HL-60/S4 (cell line): ENCODE results near the gene CLNK.

Experiments
- in situ Hi-C: fragments of 300-500 bp; cut with MboI; formaldehyde crosslinking; loops from 2 replicates; pipeline ENCODE4 v1.14.3; 2022; ENCODE audit warnings: low sequenced_read_pairs

Gene CLNK, protein sequence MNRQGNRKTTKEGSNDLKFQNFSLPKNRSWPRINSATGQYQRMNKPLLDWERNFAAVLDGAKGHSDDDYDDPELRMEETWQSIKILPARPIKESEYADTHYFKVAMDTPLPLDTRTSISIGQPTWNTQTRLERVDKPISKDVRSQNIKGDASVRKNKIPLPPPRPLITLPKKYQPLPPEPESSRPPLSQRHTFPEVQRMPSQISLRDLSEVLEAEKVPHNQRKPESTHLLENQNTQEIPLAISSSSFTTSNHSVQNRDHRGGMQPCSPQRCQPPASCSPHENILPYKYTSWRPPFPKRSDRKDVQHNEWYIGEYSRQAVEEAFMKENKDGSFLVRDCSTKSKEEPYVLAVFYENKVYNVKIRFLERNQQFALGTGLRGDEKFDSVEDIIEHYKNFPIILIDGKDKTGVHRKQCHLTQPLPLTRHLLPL

DNA sequence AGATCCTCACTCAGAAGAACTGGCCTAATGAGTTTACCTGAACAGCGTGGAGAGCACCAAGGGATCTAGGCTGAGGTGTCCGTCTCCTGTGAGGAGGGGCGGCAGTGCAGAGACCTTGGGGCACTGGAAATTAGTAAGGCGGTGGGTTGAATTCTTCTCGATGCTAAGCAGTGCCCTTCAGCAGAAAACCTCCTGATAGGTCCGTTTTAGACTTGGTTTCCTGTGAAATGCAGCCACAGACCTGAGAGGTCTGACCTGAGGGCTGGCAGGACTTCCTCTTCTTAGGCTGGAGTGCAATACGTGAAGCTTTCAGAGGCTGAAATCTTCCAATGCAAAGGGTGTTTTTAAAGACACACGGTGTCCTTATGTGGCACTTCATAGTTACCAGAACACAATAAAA, at the start of gene CLNK:
Gene CLNK, minus strand, starts transcription at position 138 of the 400 bp plus-strand sequence. CDS start 16,899 bp downstream, outside the sequence.
- in situ Hi-C loops = no loop called here

- in situ Hi-C loops = no loop called here
These were observed 49.0 kb upstream of the CLNK start for GRCh38 chr4:10733481-10734062.

GRCh38 chr4:10732914-10733415, 48.4 kb upstream of the CLNK start:
- in situ Hi-C loops = no loop called here

GRCh38 chr4:10732235-10732913, 47.8 kb upstream of the CLNK start:
- in situ Hi-C loops = no loop called here

DNA sequence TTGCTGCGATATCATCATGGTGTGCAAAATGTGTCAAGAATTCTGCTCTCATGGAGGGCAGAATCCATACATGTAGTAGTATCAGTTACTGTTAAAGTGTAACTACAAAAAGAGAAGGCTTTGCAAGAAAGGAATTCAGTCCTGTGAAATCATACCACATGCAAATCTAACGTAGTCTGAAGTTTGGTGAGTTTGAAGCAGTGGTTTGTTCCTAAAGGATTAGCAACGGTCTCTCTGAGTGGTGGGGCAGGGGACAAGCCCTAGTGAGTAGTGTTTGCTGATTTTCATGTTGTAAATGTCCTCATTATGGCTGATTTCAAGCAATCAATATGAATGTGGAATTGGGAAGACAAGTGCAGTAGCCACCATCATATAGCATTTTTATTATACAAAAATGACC, 47.1 kb upstream of the CLNK start:
- in situ Hi-C loops = no loop called here

DNA sequence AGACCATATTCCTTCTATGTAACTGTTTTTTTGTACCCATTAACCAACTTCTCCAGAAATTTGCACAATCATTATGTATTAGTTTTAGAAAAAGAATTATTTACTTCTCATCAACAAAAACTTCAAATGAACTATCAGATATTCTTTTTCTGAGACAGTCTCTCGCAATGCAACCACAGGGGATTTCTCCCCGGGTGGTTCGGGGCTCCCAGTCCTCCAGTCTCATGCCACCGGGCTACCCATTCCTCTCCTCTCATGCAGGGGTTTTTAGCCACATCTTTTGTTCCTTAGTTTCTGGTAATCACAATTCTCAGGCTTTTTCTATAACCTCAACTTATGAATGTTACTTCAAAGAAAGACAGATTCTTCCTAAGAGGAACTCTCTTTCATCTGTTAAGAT, 46.6 kb upstream of the CLNK start:
- in situ Hi-C loops = no loop called here

GRCh38 chr4:10730590-10730989, 46.0 kb upstream of the CLNK start:
- in situ Hi-C loops = no loop called here

DNA sequence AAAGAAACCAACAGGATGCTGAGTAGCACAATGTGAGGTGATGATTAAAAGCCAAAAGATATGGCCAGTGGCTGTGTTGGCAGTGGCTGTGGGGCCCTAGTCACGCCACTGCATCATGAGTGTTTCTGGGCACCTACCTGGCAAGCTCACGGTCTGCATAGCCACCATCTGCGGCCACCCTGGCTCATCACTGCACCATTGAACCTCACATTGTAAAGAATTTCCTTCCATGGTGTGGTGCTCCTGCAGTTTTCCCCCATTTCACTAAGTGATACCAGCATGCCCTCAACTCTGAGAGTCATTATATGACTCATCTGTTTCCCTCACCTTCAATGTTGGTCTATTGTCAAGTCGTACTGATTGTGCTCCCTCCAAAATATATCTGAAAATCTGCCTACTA, 45.5 kb upstream of the CLNK start:
- in situ Hi-C loops = no loop called here

DNA sequence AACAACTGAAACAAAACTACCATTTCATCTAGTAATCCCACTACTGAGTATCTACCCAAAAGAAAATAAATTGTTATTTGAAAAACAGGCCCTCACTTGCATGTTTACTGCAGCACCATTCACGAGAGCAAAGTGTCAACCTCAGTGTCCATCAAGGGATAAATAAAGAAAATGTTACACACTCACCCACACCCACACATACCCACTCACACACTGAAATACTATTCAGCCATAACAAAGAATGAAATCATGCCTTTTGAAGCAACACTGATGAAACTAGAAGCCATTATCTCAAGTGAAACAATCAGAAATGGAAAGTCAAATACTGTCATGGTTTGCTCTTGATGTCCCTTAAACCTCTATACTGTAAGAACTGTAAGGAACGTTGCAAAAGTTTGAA, 44.8 kb upstream of the CLNK start:
- in situ Hi-C loops = no loop called here

- in situ Hi-C loops = no loop called here
These were observed 43.4 kb upstream of the CLNK start for GRCh38 chr4:10728016-10728415.

DNA sequence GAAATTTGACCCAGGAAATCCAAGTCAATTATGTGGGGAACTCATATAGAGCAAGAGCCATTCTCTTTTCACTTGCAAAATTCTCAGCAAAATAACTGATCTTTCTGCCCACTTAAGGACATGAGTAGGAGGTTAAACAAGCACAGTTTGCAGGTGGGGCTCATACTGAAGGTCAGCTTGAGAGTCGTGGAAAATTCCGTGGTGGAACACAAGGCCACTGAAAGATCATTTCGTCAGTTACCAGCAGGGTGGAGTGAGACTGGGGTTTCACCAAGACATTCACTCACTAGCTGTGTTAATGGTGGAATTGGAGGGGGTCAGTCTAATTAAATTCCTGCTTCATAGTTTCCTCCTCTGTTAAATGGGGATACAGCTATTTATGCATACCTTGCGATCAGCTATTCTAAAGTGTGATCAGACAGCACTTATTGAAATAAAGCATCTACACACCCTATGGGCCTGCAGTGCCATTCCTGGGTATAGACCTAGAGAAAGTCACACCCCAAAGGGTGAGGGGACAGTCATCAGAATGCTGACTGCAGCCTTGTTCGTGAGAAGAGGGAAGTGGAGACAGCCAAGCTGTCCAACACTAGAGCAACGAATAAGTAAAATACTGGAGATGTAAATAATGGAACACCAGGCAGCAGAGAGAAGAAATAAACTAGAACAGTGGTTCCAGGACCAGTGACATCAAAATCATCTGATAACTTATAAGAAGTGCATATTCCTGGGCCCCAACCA, 42.7 kb upstream of the CLNK start:
- in situ Hi-C loops = no loop called here

DNA sequence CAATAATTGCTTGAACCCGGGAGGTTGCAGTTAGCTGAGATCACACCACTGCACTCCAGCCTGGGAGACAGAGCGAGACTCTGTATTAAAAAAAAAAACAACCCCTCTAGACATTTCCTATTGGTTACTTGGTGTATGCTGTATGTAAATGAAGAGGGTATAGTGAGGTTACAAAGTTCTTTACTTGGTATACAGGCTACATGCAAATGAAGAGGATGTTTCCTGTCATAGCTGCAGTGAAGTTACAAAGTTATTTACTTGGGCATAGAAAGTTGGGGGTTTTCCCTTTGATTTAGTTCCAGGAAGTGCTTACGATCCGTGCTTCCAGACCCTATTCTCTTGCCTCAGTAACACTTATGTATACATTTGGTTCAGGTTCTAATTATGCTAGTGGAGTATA, 38.4 kb upstream of the CLNK start:
- in situ Hi-C loops = no loop called here

GRCh38 chr4:10721616-10722015, 37.0 kb upstream of the CLNK start:
- in situ Hi-C loops = no loop called here

GRCh38 chr4:10716163-10716562, 31.6 kb upstream of the CLNK start:
- in situ Hi-C loops = no loop called here

GRCh38 chr4:10715696-10716095, 31.1 kb upstream of the CLNK start:
- in situ Hi-C loops = no loop called here

DNA sequence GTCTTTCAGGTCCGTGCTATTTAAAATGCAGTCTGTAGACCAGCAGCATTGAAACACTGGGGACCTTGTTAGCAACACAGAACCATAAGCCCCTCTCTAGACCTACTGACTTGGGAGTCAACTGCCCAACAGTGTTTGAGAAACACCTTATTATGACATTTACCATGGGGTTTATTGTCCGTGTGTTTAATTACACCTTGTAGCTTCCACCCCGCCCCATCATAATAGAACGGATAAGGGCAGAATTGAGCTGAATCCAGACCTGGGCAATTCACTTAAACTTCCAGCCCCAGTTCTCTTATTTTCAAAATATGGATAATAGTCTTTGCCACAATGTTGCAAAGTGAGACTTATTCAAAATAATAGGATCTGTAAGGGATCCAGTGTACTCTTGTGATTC, 30.6 kb upstream of the CLNK start:
- in situ Hi-C loops = no loop called here

DNA sequence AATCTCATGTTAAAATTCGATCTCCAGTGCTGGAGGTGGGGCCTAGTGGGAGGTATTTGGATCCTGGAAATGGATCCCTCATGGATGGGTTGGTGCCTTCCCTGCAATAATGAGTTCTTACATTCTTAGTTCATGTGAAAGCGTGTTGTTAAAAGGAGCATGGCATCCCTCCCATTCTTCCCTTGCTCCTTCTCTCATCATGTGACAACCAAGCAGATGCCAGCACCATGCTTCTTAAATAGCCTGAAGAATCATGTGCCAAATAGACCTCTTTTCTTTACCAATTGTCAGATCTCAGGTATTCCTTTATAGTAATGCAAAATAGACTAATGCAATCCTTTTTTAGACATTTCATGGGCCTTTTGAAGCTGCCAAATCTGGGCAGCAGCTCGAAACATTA, 29.0 kb upstream of the CLNK start:
- in situ Hi-C loops = no loop called here

DNA sequence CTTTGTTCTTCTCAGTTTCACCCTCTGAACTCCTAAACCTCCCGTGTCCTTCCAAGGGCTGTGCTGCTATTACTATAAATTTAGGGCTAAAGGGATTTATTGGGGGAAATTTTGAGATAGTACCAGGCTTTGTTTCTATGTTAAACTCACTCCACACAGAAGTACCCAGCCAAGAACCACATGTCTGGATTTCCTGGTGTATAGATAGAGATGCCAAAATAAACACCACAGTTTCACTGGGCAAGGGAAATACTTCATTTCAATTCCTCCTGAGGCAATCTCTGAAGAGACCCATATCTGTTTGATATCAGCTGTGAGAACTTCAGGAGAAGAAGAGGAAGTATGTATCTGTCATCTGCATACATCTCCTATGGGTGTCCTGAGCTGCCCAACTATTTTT, 21.7 kb upstream of the CLNK start:
- in situ Hi-C loops = no loop called here

DNA sequence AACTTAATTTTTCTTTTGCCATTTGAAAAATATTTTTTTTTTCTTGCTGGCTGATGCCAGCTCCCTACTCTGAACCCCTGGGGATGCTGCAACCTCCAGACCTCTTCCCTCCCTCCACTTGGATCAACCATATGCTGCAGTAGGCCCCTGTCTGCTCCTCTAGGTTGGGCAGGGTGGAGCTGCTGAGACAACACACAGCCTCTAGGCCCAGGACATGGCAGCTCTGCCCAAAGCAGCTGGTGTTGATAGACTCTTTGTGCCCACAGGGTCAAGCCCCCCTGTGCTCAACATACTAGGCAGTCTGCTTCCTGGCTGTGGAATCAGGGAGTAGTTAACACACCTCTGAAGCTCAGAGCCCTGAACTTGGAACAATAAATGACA, 19.9 kb upstream of the CLNK start:
- in situ Hi-C loops = no loop called here

DNA sequence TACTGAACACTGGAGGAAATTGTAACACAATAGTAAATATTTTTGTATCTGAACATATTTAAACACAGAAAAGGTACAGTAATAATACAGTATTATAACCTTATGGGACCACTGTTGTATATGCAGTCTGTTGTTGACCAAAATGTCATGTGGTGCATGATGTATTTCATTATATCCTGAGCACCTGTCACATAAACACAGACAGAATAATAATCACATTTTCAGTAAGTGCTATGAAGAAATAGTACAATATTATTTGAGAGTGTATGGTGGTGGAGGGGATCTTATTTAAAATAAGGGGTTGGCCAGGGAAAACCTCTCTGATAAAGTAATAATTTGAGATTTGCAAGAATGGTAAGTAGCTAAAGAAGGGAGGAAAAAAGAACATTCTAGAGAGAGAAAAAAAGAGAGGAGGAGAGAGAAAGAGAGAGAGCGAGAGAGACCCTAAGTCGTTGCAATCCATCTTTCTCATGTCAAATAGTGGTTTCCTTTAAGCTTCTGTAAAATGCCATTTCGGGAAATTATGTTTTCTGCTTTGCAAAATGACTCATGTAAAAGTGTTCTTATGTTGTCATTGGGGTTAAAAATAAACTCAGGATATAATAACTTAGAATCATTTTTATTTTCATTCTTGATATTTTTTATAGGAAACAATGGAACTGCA, 19.3 kb upstream of the CLNK start:
- in situ Hi-C loops = no loop called here

GRCh38 chr4:10703156-10703555, 18.6 kb upstream of the CLNK start:
- in situ Hi-C loops = no loop called here
